Right lobe of liver (tissue), 4 donors: ENCODE results near the gene ALPL.

Experiments
- CTCF ChIP-seq, 4 donors: fragments of 200-600 bp in 3 of 4; fragments of 450-650 bp in 1 of 4; IDR thresholded peaks; one replicate each; pipeline versions ENCODE4 v1.5.1 to v1.8.0; 2016 to 2022; ENCODE audit warnings: antibody characterized with exemption in 4 of 4, mild to moderate bottlenecking in 2 of 4
- POLR2A ChIP-seq: fragments of 450-650 bp; IDR thresholded peaks from one replicate; pipeline ENCODE4 v1.6.1; 2017; ENCODE audit warnings: antibody characterized with exemption, mild to moderate bottlenecking
- donor health status: DM: no; HTN: no; CAD: no.
- donor health status: DM: no; HTN: no; CAD: no.
- donor health status: DM: no; HTN: yes; CAD: no.

GRCh38 chr1:21564521-21565095 lies 55.4 kb downstream of the ALPL start:
- TF ChIP-seq CTCF (IDR thresholded peaks at IDR 0.05), result no peak
- TF ChIP-seq POLR2A, result no peak
